ENCODE results near the gene NCKAP5. TPM values are rescaled to one million over a fixed set of nuclear protein-coding genes. Genes with fewer than 3 reads are reported as not detected.

Gene NCKAP5
- total and polyA plus RNA-seq, 9 of the 15 experiments (the other 6 are each of a cell fraction or from before 2014, with no cell fraction given) = not detected

GRCh38 chr2:133166031-133166430, 402.2 kb downstream of the NCKAP5 start (continued):
- TF ChIP-seq EWSR1 (IDR thresholded peaks at IDR 0.05; ENCODE audit: borderline replicate concordance, low read depth, partially characterized antibody) (no peak), ZNF354B (CRISPR knock-in tag; IDR thresholded peaks at IDR 0.05) (no peak)

- intact Hi-C loops (cut with micrococcal nuclease) (no loop called here), in situ Hi-C loops (cut with MboI) (no loop called here)
- Histone ChIP-seq H3K4me2 (ENCODE audit: insufficient read depth, low read length) (no peak overlapping the region), H3K79me2 (ENCODE audit: control insufficient read depth, insufficient read depth, low read length) (no peaks in the 10 kb centered on the region), H3K9me1 (ENCODE audit: control insufficient read depth, insufficient read depth, low read length) (no peaks in the 10 kb centered on the region), H3K36me3 (ENCODE audit: control insufficient read depth, insufficient read depth, low read length) (no peaks in the 10 kb centered on the region), H2AFZ (ENCODE audit: low read depth, low read length) (no peak overlapping the region), H4K20me1 (replicated peaks; ENCODE audit: control insufficient read depth, insufficient read depth, low read length) (no peaks in the 10 kb centered on the region), H3K9me3 (replicated peaks; ENCODE audit: control insufficient read depth, insufficient read depth, low read depth, low read length) (no peaks in the 10 kb centered on the region), H3K27ac (ENCODE audit: extremely low read depth, low read depth, low read length) (no peak overlapping the region), H3K4me3 (no peak overlapping the region), H3K9ac (ENCODE audit: insufficient read depth in 1 of 2, low read depth in 2 of 2, low read length in 2 of 2) (no peak overlapping the region), H3K27me3 (ENCODE audit: control insufficient read depth in 2 of 2, insufficient read depth in 2 of 2, low read length in 2 of 2) (no peaks in the 10 kb centered on the region), H3K4me1 (replicated peaks in 1 of 2; ENCODE audit: control insufficient read depth in 2 of 2, insufficient read depth in 2 of 2, low read length in 2 of 2) (no peaks in the 10 kb centered on the region)
- WGBS (ENCODE audit: insufficient coverage, low coverage, missing lambda C conversion rate) = 2% methylated on average over 4 of the region's 4 CpGs
- ATAC-seq (no peak), DNase-seq (ENCODE audit: extremely low read depth in 1 of 4, low spot score in 3 of 4) (no peak), FAIRE-seq (no peak)
- CTCF ChIA-PET (ENCODE audit: low intra/inter-chr PET ratio) = no interaction called here
- TF ChIP-seq ZMIZ1 (IDR thresholded peaks at IDR 0.05; ENCODE audit: low read depth in 2 of 2, low read length in 2 of 2) (no peak), BCOR (IDR thresholded peaks at IDR 0.05) (no peak), ZNF79 (CRISPR knock-in tag; IDR thresholded peaks at IDR 0.05; ENCODE audit: low read depth) (no peak), ID3 (CRISPR knock-in tag; IDR thresholded peaks at IDR 0.05) (no peak), ID3 (tag; IDR thresholded peaks at IDR 0.05) (no peak), CHD1 (IDR thresholded peaks at IDR 0.05; ENCODE audit: low read length) (no peak), TRIM24 (IDR thresholded peaks at IDR 0.05) (no peak), ATF2 (CRISPR knock-in tag; IDR thresholded peaks at IDR 0.05) (no peak), PREB (CRISPR knock-in tag; IDR thresholded peaks at IDR 0.05) (no peak), SREBF1 (IDR thresholded peaks at IDR 0.05; ENCODE audit: borderline replicate concordance, low read depth, low read length) (no peak), ZNF41 (CRISPR knock-in tag; conservative IDR thresholded peaks at IDR 0.05) (no peak), ARID2 (IDR thresholded peaks at IDR 0.05) (no peak)
- POLR2A ChIA-PET = no interaction called here
- no TSS peak for BruUV-seq (replicated peaks)
Observed at GRCh38 chr2:133163111-133163510, 405.2 kb downstream of the NCKAP5 start.

Measured in K562 (cell line).